HCT116 (cell line): ENCODE data around the gene ZDHHC16. TPM values are rescaled to one million over a fixed set of nuclear protein-coding genes. Genes with fewer than 3 reads are reported as not detected.
"Not testable (repeated sequence)": the region's sequence is repeated elsewhere in the genome, so short reads cannot be mapped to it uniquely, and the experiment has no call there.

Experiments
- ATAC-seq: fragments of 200-7000 bp; cut with Tn5 transposase; 2 replicates; pipeline ENCODE4 v1.9.1; 2020; ENCODE audit warnings: mild to moderate bottlenecking, moderate library complexity
- BruUV-seq: library from RNA; stranded (reverse); fragments of 400-500 nt; replicated peaks from 2 replicates; lab custom pipeline; 2021; lab: Mats Ljungman, UMichigan
- CTCF ChIA-PET: fragments of 300-600 bp; sonication (Branson Sonifier 250); formaldehyde crosslinking; loops from one replicate; lab custom pipeline; 2021; ENCODE audit warnings: antibody characterized with exemption; lab: Charles Lee
- POLR2A ChIA-PET: fragments of 300-600, 350-600 bp; sonication (Branson Sonifier 250); formaldehyde crosslinking; loops from one replicate; lab custom pipeline; 2021; ENCODE audit warnings: antibody characterized with exemption; lab: Charles Lee
- RAD21 ChIA-PET, 2 experiments: fragments of 300-600 bp; sonication (Branson Sonifier 250); formaldehyde crosslinking; loops; one replicate each; lab custom pipeline; 2023; ENCODE audit warnings: low total read pairs in 2 of 2; ENCODE audit not compliant: uncharacterized antibody in 2 of 2, unreplicated experiment in 2 of 2, low non-redundant PET in 1 of 2; lab: Charles Lee
- DNase-seq: peaks from one replicate; pipeline ENCODE4 v3.0.0-alpha.2; 2010; ENCODE audit warnings: low read depth, low spot score
- H2AFZ ChIP-seq: fragments of 200-600 bp; shearing (Covaris generic), sonication (generic); 2 replicates; pipeline ENCODE4 v1.6.1; 2017; ENCODE audit warnings: low read depth, mixed run types, mixed read lengths, antibody characterized with exemption, low read length; ENCODE audit not compliant: poor library complexity, severe bottlenecking
- H3K27ac ChIP-seq: 2 replicates; pipeline ENCODE4 v1.5.1; 2012; ENCODE audit warnings: low read depth, low read length
- H3K27me3 ChIP-seq: fragments of 200-600 bp; sonication (generic); 2 replicates; pipeline ENCODE4 v1.6.1; 2016; ENCODE audit warnings: mixed run types, low read length, mixed read lengths; ENCODE audit not compliant: insufficient read depth
- H3K36me3 ChIP-seq, 2 experiments: fragments of 200-500 bp in 1 of 2; fragments of 200-600 bp in 1 of 2; sonication (Bioruptor generic) in 1 of 2; sonication (generic) in 1 of 2; 2 replicates each; pipeline versions ENCODE4 v1.5.1 to v1.6.1; 2014 to 2016; ENCODE audit warnings: low read length in 2 of 2, inconsistent platforms in 1 of 2, mixed read lengths in 1 of 2, mixed run types in 1 of 2; ENCODE audit not compliant: insufficient read depth in 2 of 2, control insufficient read depth in 1 of 2
- H3K4me1 ChIP-seq, 2 experiments: fragments of 200-600 bp in 1 of 2; sonication (generic) in 1 of 2; 2 replicates each; pipeline versions ENCODE4 v1.5.1 to v1.6.1; 2012 to 2017; ENCODE audit warnings: low read length in 2 of 2, inconsistent platforms in 1 of 2, mild to moderate bottlenecking in 1 of 2, mixed read lengths in 1 of 2, mixed run types in 1 of 2, moderate library complexity in 1 of 2; ENCODE audit not compliant: insufficient read depth in 2 of 2, control insufficient read depth in 1 of 2
- H3K4me2 ChIP-seq: fragments of 200-600 bp; sonication (generic); 2 replicates; pipeline ENCODE4 v1.6.1; 2017; ENCODE audit warnings: mixed run types, low read length, mixed read lengths
- H3K4me3 ChIP-seq, 2 experiments: fragments of 200-600 bp in 1 of 2; sonication (generic) in 1 of 2; replicated peaks in 1 of 2; 2 replicates each; pipeline ENCODE4 v1.5.1; 2011 to 2016; ENCODE audit warnings: low read length in 2 of 2, control low read depth in 1 of 2, low read depth in 1 of 2, mild to moderate bottlenecking in 1 of 2, mixed read lengths in 1 of 2, mixed run types in 1 of 2
- H3K79me2 ChIP-seq: fragments of 200-600 bp; sonication (generic); 2 replicates; pipeline ENCODE4 v1.6.1; 2017; ENCODE audit warnings: mild to moderate bottlenecking, mixed run types, low read length, moderate library complexity, mixed read lengths; ENCODE audit not compliant: insufficient read depth
- H3K9ac ChIP-seq: fragments of 200-600 bp; sonication (generic); 2 replicates; pipeline ENCODE4 v1.6.1; 2016; ENCODE audit warnings: low read length, mixed read lengths
- H3K9me2 ChIP-seq: fragments of 200-600 bp; sonication (generic), shearing (Covaris generic); 2 replicates; pipeline ENCODE4 v1.6.1; 2017; ENCODE audit warnings: mixed run types, mild to moderate bottlenecking, moderate library complexity; ENCODE audit not compliant: insufficient read depth
- H3K9me3 ChIP-seq, 2 experiments: fragments of 200-500 bp in 1 of 2; fragments of 200-600 bp in 1 of 2; sonication (Bioruptor generic) in 1 of 2; sonication (generic) in 1 of 2; 2 replicates each; pipeline ENCODE4 v1.6.1; 2014 to 2017; ENCODE audit warnings: low read length in 2 of 2, mixed read lengths in 2 of 2, inconsistent platforms in 1 of 2, low read depth in 1 of 2, mild to moderate bottlenecking in 1 of 2, mixed run types in 1 of 2, moderate library complexity in 1 of 2; ENCODE audit not compliant: control insufficient read depth in 1 of 2, insufficient read depth in 1 of 2
- H4K20me1 ChIP-seq: fragments of 200-600 bp; sonication (generic), shearing (Covaris generic); 2 replicates; pipeline ENCODE4 v1.6.1; 2017; ENCODE audit warnings: mixed run types, mild to moderate bottlenecking, moderate library complexity; ENCODE audit not compliant: insufficient read depth
- REST ChIP-seq: IDR thresholded peaks from 2 replicates; pipeline ENCODE4 v1.6.1; 2012; ENCODE audit warnings: low read depth
- SRF ChIP-seq: IDR thresholded peaks from 2 replicates; pipeline ENCODE4 v1.6.1; 2012; ENCODE audit warnings: low read depth
- intact Hi-C: fragments of 100-400 bp; cut with micrococcal nuclease; formaldehyde crosslinking; loops from 2 replicates; pipeline ENCODE4 v1.10.0; 2022
- total RNA-seq: library from RNA; stranded (reverse); gene quantifications from one replicate; pipeline ENCODE4 v1.2.1, GENCODE V29; 2021; ENCODE audit not compliant: unreplicated experiment

The ZDHHC16 gene
- total RNA-seq, 1 experiment from 2014 or later: 34.0 TPM

GRCh38 chr10:97416565-97416964, 29.4 kb upstream of the ZDHHC16 start:
- no peak for DNase-seq
- Histone ChIP-seq H3K4me1 (peaks cover 2 to 33% of the 10 kb centered on the region in 2 experiments; a peak in 3 of 4 replicates), H3K9ac (no peak overlapping the region), H3K9me3 (no peaks in the 10 kb centered on the region), H3K4me2 (no peak overlapping the region), H3K27ac (no peak overlapping the region), H3K27me3 (no peaks in the 10 kb centered on the region), H3K9me2 (no peaks in the 10 kb centered on the region), H3K79me2 (no peaks in the 10 kb centered on the region), H4K20me1 (no peaks in the 10 kb centered on the region), H3K36me3 (no peaks in the 10 kb centered on the region), H3K4me3 (no peak overlapping the region), H2AFZ (no peak overlapping the region)
- CTCF ChIA-PET: no interaction called here
- POLR2A ChIA-PET: no interaction called here
- ATAC-seq: no peak
- BruUV-seq: no TSS peak
- RAD21 ChIA-PET: no interaction called here
- intact Hi-C loops: no loop called here
- no peak for TF ChIP-seq SRF
- TF ChIP-seq REST: no peak

GRCh38 chr10:97423757-97424098, 22.2 kb upstream of the ZDHHC16 start:
- H3K4me2 ChIP-seq, ATAC-seq, RAD21 ChIA-PET, H3K4me3 ChIP-seq, H4K20me1 ChIP-seq, intact Hi-C loops, H3K9ac ChIP-seq, BruUV-seq, H2AFZ ChIP-seq, H3K27ac ChIP-seq, H3K9me3 ChIP-seq, H3K27me3 ChIP-seq, CTCF ChIA-PET, H3K9me2 ChIP-seq, DNase-seq: not testable (repeated sequence)
- Histone ChIP-seq H3K79me2 (peaks cover 31% of the 10 kb centered on the region), H3K36me3 (peaks cover 3 to 13% of the 10 kb centered on the region in 2 experiments; a peak in 3 of 4 replicates), H3K4me1 (peaks cover 8 to 32% of the 10 kb centered on the region in 2 experiments)
- POLR2A ChIA-PET: interaction anchor here (1.2 kb wide), 1 partner anchor 11 kb away, joined by 3 read pairs; no protein-coding TSS in a partner anchor
